Keratinocyte (primary cell): ENCODE data around the gene NFATC3. TPM values are rescaled to one million over a fixed set of nuclear protein-coding genes. Genes with fewer than 3 reads are reported as not detected.

Experiments used
- DNase-seq: peaks from one replicate; pipeline ENCODE4 v3.0.0-alpha.2; 2011; ENCODE audit warnings: low read depth, missing footprints, low spot score
- FAIRE-seq: peaks from 2 replicates; lab custom pipeline; 2011; peaks lifted over from hg19 to GRCh38; lab: Jason Lieb, UNC
- H2AFZ ChIP-seq: 2 replicates; pipeline ENCODE4 v1.6.0; 2012; ENCODE audit warnings: low read length, control low read depth, inconsistent platforms; ENCODE audit not compliant: control insufficient read depth
- H3K27ac ChIP-seq: 2 replicates; pipeline ENCODE4 v1.5.1; 2011; ENCODE audit warnings: low read length; ENCODE audit not compliant: control insufficient read depth, insufficient read depth
- H3K27me3 ChIP-seq: 3 replicates; pipeline ENCODE4 v1.6.0; 2011; ENCODE audit warnings: low read length; ENCODE audit not compliant: control insufficient read depth, insufficient read depth; ENCODE audit errors: extremely low read depth
- H3K36me3 ChIP-seq, 2 experiments: 2 replicates in 1 of 2; 3 replicates in 1 of 2; pipeline ENCODE4 v1.5.1; 2011; ENCODE audit warnings: low read length in 2 of 2, mild to moderate bottlenecking in 1 of 2; ENCODE audit not compliant: control insufficient read depth in 2 of 2, insufficient read depth in 2 of 2; ENCODE audit errors: extremely low read depth in 1 of 2
- H3K4me1 ChIP-seq: 3 replicates; pipeline ENCODE4 v1.5.1; 2011; ENCODE audit warnings: low read length; ENCODE audit not compliant: control insufficient read depth, insufficient read depth; ENCODE audit errors: extremely low read depth
- H3K4me2 ChIP-seq: 3 replicates; pipeline ENCODE4 v1.6.0; 2011; ENCODE audit warnings: low read depth, low read length; ENCODE audit not compliant: control insufficient read depth, insufficient read depth; ENCODE audit errors: extremely low read depth
- H3K4me3 ChIP-seq, 3 experiments: fragments of 200-600 bp in 1 of 3; sonication (generic) in 1 of 3; 2 replicates in 2 of 3; 3 replicates in 1 of 3; pipeline ENCODE4 v1.5.1; 2011 to 2016; ENCODE audit warnings: low read length in 3 of 3, mild to moderate bottlenecking in 3 of 3, control low read depth in 2 of 3, inconsistent platforms in 1 of 3, low read depth in 1 of 3, mixed read lengths in 1 of 3, mixed run types in 1 of 3, moderate library complexity in 1 of 3; ENCODE audit not compliant: control insufficient read depth in 2 of 3, insufficient read depth in 2 of 3; ENCODE audit errors: extremely low read depth in 1 of 3
- H3K79me2 ChIP-seq: 2 replicates; pipeline ENCODE4 v1.6.0; 2012; ENCODE audit warnings: low read length; ENCODE audit not compliant: control insufficient read depth, insufficient read depth
- H3K9ac ChIP-seq: 3 replicates; pipeline ENCODE4 v1.6.0; 2011; ENCODE audit warnings: low read length; ENCODE audit not compliant: control insufficient read depth, insufficient read depth; ENCODE audit errors: extremely low read depth
- H3K9me1 ChIP-seq: 3 replicates; pipeline ENCODE4 v1.6.0; 2011; ENCODE audit warnings: low read length; ENCODE audit not compliant: control insufficient read depth, insufficient read depth; ENCODE audit errors: extremely low read depth
- H3K9me3 ChIP-seq: 2 replicates; pipeline ENCODE4 v1.5.1; 2012; ENCODE audit warnings: low read depth, low read length; ENCODE audit not compliant: control insufficient read depth
- H4K20me1 ChIP-seq: 3 replicates; pipeline ENCODE4 v1.6.0; 2011; ENCODE audit warnings: low read length; ENCODE audit not compliant: control insufficient read depth, insufficient read depth; ENCODE audit errors: extremely low read depth
- EZH2 ChIP-seq: IDR thresholded peaks from one replicate; pipeline ENCODE4 v1.6.1; 2012; ENCODE audit warnings: inconsistent platforms, mild to moderate bottlenecking, low read length, moderate library complexity
- dilution Hi-C: fragments of 300-500 bp; cut with MboI; formaldehyde crosslinking; loops from one replicate; pipeline ENCODE4 v1.7.0; 2020; ENCODE audit warnings: low sequenced_read_pairs; ENCODE audit not compliant: extremely low pct_ligation_motif_present
- polyA plus RNA-seq, 5 experiments: library from polyadenylated mRNA; depleted of rRNA in 3 of 5; stranded (reverse) in 3 of 5; stranded (forward) in 1 of 5; unstranded in 1 of 5; fragments of >200 nt; gene quantifications; 1 replicate in 1 of 5; 2 replicates in 3 of 5; 3 replicates in 1 of 5; pipeline versions ENCODE4 v1.2.1 to v1.2.3, GENCODE V29; 2011 to 2012; ENCODE audit warnings: missing spikeins in 2 of 5, low read depth in 1 of 5, low replicate concordance in 1 of 5
- TF ChIP-seq, protein P1 (sequence below), 3 experiments: IDR thresholded peaks in 1 of 3; conservative IDR thresholded peaks in 1 of 3; optimal IDR thresholded peaks in 1 of 3; 2 replicates in 2 of 3; 3 replicates in 1 of 3; pipeline versions ENCODE3 to v1.5.1; 2011; ENCODE audit warnings: low read length in 3 of 3, mild to moderate bottlenecking in 3 of 3, moderate library complexity in 2 of 3, control low read depth in 1 of 3, inconsistent platforms in 1 of 3; ENCODE audit not compliant: insufficient read depth in 2 of 3; ENCODE audit errors: extremely low read depth in 1 of 3

Gene NFATC3
- polyA plus RNA-seq, 1 donor (not counting 4 experiments of a cell fraction or from before 2014, with no cell fraction given): 11.5 TPM

DNA sequence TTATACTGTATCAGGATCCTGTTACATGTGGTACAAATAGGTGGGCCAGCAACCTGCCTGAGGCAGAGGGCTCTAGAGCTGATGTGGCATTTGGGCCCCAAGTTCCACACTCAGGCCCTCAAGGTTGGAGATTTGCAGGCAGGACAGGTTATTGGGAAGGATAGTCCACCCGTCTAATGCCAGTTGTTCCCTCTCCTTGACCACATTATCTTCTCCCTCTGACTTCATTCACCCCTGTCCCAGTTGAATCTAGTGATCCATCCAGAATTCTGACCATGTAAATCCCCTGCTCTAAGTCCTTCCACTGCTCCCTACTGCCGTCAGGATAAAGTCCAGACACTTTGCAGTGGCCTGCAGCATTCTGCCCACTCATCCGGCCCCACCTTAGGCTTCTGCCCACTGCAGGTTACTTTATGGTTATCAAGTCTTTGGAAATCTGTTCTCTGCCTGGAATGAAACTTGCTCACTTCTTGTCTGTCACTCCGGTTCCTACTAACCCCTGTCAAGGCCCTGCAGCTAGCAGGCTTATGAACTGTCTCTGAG is 1.9 kb upstream of the NFATC3 start:
- peaks cover 17% of the 10 kb centered on the region for H3K4me1 ChIP-seq
- H3K79me2 ChIP-seq: peaks cover 26% of the 10 kb centered on the region
- no peaks in the 10 kb centered on the region for H4K20me1 ChIP-seq
- no peak overlapping the region for H3K4me2 ChIP-seq
- no peak overlapping the region for H2AFZ ChIP-seq
- H3K4me3 ChIP-seq: no peak overlapping the region
- no peak for TF ChIP-seq EZH2
- TF ChIP-seq, protein P1, sequence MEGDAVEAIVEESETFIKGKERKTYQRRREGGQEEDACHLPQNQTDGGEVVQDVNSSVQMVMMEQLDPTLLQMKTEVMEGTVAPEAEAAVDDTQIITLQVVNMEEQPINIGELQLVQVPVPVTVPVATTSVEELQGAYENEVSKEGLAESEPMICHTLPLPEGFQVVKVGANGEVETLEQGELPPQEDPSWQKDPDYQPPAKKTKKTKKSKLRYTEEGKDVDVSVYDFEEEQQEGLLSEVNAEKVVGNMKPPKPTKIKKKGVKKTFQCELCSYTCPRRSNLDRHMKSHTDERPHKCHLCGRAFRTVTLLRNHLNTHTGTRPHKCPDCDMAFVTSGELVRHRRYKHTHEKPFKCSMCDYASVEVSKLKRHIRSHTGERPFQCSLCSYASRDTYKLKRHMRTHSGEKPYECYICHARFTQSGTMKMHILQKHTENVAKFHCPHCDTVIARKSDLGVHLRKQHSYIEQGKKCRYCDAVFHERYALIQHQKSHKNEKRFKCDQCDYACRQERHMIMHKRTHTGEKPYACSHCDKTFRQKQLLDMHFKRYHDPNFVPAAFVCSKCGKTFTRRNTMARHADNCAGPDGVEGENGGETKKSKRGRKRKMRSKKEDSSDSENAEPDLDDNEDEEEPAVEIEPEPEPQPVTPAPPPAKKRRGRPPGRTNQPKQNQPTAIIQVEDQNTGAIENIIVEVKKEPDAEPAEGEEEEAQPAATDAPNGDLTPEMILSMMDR (optimal IDR thresholded peaks at IDR 0.05 in 1 of 3, IDR thresholded peaks at IDR 0.05 in 1 of 3, conservative IDR thresholded peaks at IDR 0.05 in 1 of 3; ENCODE audit: extremely low read depth in 1 of 3, insufficient read depth in 2 of 3, low read length in 3 of 3): no peak
- no peak for DNase-seq
- H3K27me3 ChIP-seq: no peaks in the 10 kb centered on the region
- peaks cover 12 to 13% of the 10 kb centered on the region in 2 experiments for H3K36me3 ChIP-seq
- FAIRE-seq: no peak
- H3K9me3 ChIP-seq: no peaks in the 10 kb centered on the region
- H3K9ac ChIP-seq: no peak overlapping the region
- H3K9me1 ChIP-seq: no peaks in the 10 kb centered on the region
- dilution Hi-C loops: no loop called here
- no peak overlapping the region for H3K27ac ChIP-seq

DNA sequence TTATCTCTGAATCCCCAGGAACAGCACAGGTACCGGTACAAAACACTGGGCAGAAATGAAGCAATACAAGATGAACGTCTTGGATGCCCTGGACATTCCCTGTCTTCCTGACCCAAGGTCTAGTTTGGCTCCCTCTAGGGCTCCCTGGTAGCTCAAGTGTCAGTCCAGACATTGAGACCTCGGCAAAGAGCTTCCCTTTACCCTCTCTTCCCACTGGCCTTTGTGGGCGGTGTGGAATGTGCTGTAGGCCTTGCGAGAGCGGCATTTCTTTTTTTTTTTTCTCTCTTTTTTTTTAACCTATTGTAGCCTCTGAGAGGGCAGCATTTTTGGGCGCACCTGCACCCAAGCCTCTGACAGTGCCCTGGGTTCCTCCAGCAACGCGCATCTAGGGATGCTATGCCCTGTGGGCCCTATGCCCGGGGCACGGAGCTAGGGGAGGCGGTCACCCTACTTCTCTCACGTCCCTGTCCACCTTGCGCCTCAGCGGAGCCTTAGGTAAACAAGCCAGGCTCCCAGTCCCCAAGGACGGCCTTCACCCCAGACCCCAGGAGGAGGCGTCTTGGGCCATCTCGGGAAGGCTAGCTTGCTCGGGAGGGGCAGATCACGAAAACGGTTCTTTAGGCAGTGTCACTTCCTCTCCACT is 1.2 kb upstream of the NFATC3 start:
- no peaks in the 10 kb centered on the region for H4K20me1 ChIP-seq
- H3K36me3 ChIP-seq: peaks cover 7 to 8% of the 10 kb centered on the region in 2 experiments
- H3K4me1 ChIP-seq: peaks cover 17% of the 10 kb centered on the region
- H3K4me2 ChIP-seq: peak overlapping the region; percentile 80
- no peaks in the 10 kb centered on the region for H3K9me1 ChIP-seq
- no peak overlapping the region for H3K27ac ChIP-seq
- H3K9me3 ChIP-seq: no peaks in the 10 kb centered on the region
- dilution Hi-C loops: no loop called here
- FAIRE-seq (no peak), DNase-seq (no peak)
- H3K4me3 ChIP-seq: peak overlapping the region in 1 of 3 experiments; percentile 74
- peaks cover 32% of the 10 kb centered on the region for H3K79me2 ChIP-seq
- TF ChIP-seq, protein P1 (optimal IDR thresholded peaks at IDR 0.05 in 1 of 3, IDR thresholded peaks at IDR 0.05 in 1 of 3, conservative IDR thresholded peaks at IDR 0.05 in 1 of 3; ENCODE audit: extremely low read depth in 1 of 3, insufficient read depth in 2 of 3, low read length in 3 of 3): no peak
- no peak for TF ChIP-seq EZH2
- H3K9ac ChIP-seq: no peak overlapping the region
- H2AFZ ChIP-seq: no peak overlapping the region
- no peaks in the 10 kb centered on the region for H3K27me3 ChIP-seq
